ENCODE results near the gene MSH3. TPM values are rescaled to one million over a fixed set of nuclear protein-coding genes. Genes with fewer than 3 reads are reported as not detected.

Gene MSH3
- total RNA-seq, 1 donor from 2014 or later, result 13.0 TPM

GRCh38 chr5:80634193-80634592, 20.3 kb upstream of the MSH3 start:
- H3K27ac Mint-ChIP-seq (ENCODE audit: unreplicated experiment), result no peak overlapping the region
- H3K27me3 Mint-ChIP-seq (ENCODE audit: unreplicated experiment), result peaks cover 4% of the 10 kb centered on the region
- H3K9me3 Mint-ChIP-seq (ENCODE audit: unreplicated experiment), result no peaks in the 10 kb centered on the region
- H3K36me3 Mint-ChIP-seq (ENCODE audit: low read depth, unreplicated experiment), result peaks cover 14% of the 10 kb centered on the region
- no peak overlapping the region for H3K4me3 Mint-ChIP-seq (ENCODE audit: unreplicated experiment)
- H3K4me1 Mint-ChIP-seq (ENCODE audit: unreplicated experiment), result peaks cover 3% of the 10 kb centered on the region
- DNase-seq (ENCODE audit: low spot score), result no peak
- TF ChIP-seq, protein P1, sequence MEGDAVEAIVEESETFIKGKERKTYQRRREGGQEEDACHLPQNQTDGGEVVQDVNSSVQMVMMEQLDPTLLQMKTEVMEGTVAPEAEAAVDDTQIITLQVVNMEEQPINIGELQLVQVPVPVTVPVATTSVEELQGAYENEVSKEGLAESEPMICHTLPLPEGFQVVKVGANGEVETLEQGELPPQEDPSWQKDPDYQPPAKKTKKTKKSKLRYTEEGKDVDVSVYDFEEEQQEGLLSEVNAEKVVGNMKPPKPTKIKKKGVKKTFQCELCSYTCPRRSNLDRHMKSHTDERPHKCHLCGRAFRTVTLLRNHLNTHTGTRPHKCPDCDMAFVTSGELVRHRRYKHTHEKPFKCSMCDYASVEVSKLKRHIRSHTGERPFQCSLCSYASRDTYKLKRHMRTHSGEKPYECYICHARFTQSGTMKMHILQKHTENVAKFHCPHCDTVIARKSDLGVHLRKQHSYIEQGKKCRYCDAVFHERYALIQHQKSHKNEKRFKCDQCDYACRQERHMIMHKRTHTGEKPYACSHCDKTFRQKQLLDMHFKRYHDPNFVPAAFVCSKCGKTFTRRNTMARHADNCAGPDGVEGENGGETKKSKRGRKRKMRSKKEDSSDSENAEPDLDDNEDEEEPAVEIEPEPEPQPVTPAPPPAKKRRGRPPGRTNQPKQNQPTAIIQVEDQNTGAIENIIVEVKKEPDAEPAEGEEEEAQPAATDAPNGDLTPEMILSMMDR (IDR thresholded peaks at IDR 0.05; ENCODE audit: unreplicated experiment), result no peak

GRCh38 chr5:80641353-80641752, 13.1 kb upstream of the MSH3 start:
- H3K27ac Mint-ChIP-seq (ENCODE audit: unreplicated experiment), result no peak overlapping the region
- H3K4me1 Mint-ChIP-seq (ENCODE audit: unreplicated experiment), result no peaks in the 10 kb centered on the region
- peaks cover 39% of the 10 kb centered on the region for H3K36me3 Mint-ChIP-seq (ENCODE audit: low read depth, unreplicated experiment)

DNA sequence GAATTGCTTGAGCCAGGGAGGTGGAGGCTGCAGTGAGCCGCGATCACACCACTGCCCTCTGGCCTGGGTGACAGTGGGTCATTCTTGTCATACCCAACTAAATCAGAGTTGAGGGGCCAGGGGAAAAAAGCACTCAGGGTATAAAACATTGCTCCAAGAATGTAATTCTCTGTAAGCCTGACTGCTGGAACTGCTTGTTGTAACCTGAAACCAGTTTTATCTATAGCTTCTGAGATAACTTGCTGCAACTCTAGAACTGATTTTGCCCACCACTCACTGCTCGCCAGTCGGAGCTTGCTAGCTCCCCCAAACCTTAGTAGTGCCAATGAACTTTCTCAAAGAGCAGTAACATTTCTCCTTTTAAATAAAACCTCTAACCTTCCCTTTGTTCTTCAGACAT, 9.6 kb upstream of the MSH3 start:
- H3K4me1 Mint-ChIP-seq (ENCODE audit: unreplicated experiment), result peaks cover 4% of the 10 kb centered on the region
- no peaks in the 10 kb centered on the region for H3K27me3 Mint-ChIP-seq (ENCODE audit: unreplicated experiment)
- no peak for DNase-seq (ENCODE audit: low spot score)
- no peak overlapping the region for H3K4me3 Mint-ChIP-seq (ENCODE audit: unreplicated experiment)
- TF ChIP-seq, protein P1 (IDR thresholded peaks at IDR 0.05; ENCODE audit: unreplicated experiment), result no peak
- H3K36me3 Mint-ChIP-seq (ENCODE audit: low read depth, unreplicated experiment), result peaks cover 31% of the 10 kb centered on the region
- H3K9me3 Mint-ChIP-seq (ENCODE audit: unreplicated experiment), result no peaks in the 10 kb centered on the region
- H3K27ac Mint-ChIP-seq (ENCODE audit: unreplicated experiment), result no peak overlapping the region

More at GRCh38 chr5:80641353-80641752, 13.1 kb upstream of the MSH3 start:
- no peak for DNase-seq (ENCODE audit: low spot score)
- Mint-ChIP-seq H3K4me3 (ENCODE audit: unreplicated experiment) (no peak overlapping the region), H3K27me3 (ENCODE audit: unreplicated experiment) (peaks cover 2% of the 10 kb centered on the region), H3K9me3 (ENCODE audit: unreplicated experiment) (no peaks in the 10 kb centered on the region)
- TF ChIP-seq, protein P1 (IDR thresholded peaks at IDR 0.05; ENCODE audit: unreplicated experiment), result no peak

DNA sequence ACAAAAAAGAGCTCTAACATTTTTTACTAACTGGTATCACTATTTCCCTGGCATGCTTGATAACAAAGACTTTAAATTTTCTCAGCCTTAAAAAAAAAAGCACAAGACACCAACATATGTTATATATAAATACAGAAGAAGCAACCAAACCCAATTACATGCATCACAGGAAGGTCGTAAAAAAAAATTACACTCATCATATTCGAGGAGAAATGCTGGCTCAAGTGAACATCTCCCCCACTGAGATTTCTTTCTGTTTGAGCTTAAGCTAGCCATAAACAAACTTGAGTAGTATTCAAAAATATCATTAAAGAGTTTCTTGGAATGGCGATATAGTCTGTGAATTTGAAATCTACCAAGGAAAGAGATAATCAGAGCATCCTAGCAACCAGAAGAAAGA, 7.5 kb upstream of the MSH3 start:
- no peaks in the 10 kb centered on the region for H3K9me3 Mint-ChIP-seq (ENCODE audit: unreplicated experiment)
- DNase-seq (ENCODE audit: low spot score), result no peak
- H3K27ac Mint-ChIP-seq (ENCODE audit: unreplicated experiment), result no peak overlapping the region
- H3K36me3 Mint-ChIP-seq (ENCODE audit: low read depth, unreplicated experiment), result peaks cover 23% of the 10 kb centered on the region
- H3K4me3 Mint-ChIP-seq (ENCODE audit: unreplicated experiment), result no peak overlapping the region
- no peaks in the 10 kb centered on the region for H3K27me3 Mint-ChIP-seq (ENCODE audit: unreplicated experiment)
- H3K4me1 Mint-ChIP-seq (ENCODE audit: unreplicated experiment), result peaks cover 4% of the 10 kb centered on the region
- TF ChIP-seq, protein P1 (IDR thresholded peaks at IDR 0.05; ENCODE audit: unreplicated experiment), result no peak

- no peaks in the 10 kb centered on the region for H3K27me3 Mint-ChIP-seq (ENCODE audit: unreplicated experiment)
- H3K27ac Mint-ChIP-seq (ENCODE audit: unreplicated experiment), result peak overlapping the region; percentile 18
- H3K4me3 Mint-ChIP-seq (ENCODE audit: unreplicated experiment), result peak overlapping the region; percentile 89
- peaks cover 13% of the 10 kb centered on the region for H3K36me3 Mint-ChIP-seq (ENCODE audit: low read depth, unreplicated experiment)
- H3K9me3 Mint-ChIP-seq (ENCODE audit: unreplicated experiment), result no peaks in the 10 kb centered on the region
- no peak for DNase-seq (ENCODE audit: low spot score)
- TF ChIP-seq, protein P1 (IDR thresholded peaks at IDR 0.05; ENCODE audit: unreplicated experiment), result no peak
- H3K4me1 Mint-ChIP-seq (ENCODE audit: unreplicated experiment), result peaks cover 25% of the 10 kb centered on the region
Measured at GRCh38 chr5:80653502-80653901, 950 bp upstream of the MSH3 start.
